GM21529 (cell line): ENCODE measurements around the gene PIAS3.
A peak's percentile ranks its signal among the peaks of the same experiment; 100 is the strongest.

Experiments used
- ATAC-seq: cut with Tn5 transposase; IDR thresholded peaks from one replicate; pipeline ENCODE4 v1.9.1; 2021; ENCODE audit not compliant: unreplicated experiment

Gene PIAS3

DNA sequence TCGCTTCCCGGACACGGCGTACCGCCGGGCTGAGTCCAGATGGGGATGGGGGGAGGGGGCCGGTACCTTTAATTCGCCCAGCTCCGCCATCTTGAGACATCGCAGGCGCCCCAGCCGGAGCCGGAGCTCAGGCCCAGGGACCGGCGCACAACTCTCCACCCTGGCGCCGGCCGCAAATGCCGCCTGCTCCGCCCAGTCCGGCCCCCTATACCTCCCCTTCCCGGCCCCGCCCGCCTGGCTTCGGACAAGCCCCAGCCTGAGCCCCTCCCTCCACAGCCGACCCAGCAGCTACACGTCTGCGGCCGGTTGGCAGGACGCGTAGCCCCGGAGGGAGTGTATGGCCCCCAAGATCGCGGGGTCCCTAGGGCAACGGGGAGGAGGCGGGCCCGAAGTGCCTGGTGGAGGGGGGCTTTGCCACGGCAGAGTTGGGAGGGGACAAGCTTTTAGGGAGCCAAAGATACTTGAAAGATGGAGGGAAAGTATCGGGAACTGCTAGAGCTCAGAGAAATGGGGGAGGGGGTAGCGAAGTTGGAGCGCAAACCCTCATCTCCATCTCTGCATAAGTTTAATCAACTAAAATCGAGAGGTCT is at the start of gene PIAS3:
TSS of gene PIAS3 (minus strand) at position 181 of the 590 bp plus-strand sequence. CDS start at position 90, 91 bp downstream.
- peak; percentile 73 for ATAC-seq

- ATAC-seq: no peak
Observed at GRCh38 chr1:145908653-145909052, 49.8 kb upstream of the PIAS3 start.

DNA sequence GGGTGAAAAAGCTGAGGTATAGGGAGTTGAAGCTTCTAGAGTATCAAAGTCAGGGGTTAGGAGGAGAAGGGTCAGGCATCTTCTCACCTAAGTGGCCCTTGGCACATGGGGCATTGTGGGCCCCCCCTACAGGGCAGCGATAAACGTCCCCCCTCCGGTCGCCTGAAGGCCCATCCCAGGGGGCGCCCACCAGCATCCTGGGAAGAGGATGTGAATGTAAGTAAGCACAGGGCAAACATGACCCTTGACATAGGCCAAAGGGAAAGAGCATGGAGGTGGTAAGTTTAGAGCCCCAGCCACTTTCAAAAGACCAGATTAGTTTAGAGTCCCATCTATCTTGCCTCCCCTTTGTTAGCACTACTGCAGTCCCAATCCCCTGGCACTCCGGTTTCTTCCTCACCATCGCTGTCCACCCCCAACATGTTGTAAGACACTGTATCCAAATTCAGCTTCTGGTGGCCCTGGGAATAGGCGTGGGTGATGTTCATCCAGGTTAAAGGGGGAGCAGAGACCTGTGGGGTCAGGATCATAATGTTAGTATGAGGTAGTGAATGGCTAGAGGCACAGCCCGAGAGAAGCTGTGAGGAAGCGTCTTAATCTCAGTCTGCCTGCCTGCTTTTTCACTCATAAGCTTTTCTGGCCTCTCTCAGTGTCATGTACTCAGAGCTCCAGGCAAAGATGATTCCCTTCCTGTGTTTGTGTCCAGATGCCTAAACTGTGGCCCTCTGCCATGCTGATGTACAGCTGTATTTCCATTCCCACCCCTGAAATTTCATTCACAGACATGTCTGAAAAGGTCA is 48.3 kb upstream of the PIAS3 start:
- no peak for ATAC-seq

DNA sequence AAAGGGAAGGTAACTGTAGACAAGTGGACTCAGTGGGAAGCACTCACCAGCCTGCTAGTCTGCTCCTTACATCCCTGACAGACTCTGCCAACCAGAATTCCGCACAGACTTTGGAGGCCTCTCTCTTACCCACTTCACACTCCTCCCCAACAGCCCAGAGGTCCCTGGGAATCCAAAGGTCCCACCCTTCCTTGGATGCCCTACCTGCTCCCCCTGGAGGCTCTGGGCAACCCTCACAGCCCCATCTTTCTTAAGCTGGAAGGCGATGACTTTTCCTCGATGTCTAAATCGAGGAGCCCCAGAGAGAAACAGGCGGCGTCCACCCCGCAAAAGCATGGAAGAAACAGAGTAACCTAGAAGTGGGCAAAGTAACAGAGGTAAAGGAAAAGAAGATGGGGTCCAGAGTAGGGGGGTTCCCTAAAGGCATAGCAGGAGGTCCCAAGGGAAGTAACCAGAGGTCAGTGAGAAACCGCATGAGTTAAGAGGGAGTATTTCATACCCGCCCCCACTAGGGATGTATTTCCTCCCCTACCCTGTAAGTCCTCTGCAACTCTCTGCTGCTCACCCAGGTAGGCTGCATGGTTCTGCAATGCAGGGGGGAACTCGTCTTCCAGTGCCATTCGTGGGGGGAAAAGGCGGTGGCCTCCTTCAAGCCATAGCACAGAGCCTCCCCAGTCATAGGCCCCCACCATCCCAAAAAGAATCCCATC is 42.6 kb upstream of the PIAS3 start:
- no peak for ATAC-seq

DNA sequence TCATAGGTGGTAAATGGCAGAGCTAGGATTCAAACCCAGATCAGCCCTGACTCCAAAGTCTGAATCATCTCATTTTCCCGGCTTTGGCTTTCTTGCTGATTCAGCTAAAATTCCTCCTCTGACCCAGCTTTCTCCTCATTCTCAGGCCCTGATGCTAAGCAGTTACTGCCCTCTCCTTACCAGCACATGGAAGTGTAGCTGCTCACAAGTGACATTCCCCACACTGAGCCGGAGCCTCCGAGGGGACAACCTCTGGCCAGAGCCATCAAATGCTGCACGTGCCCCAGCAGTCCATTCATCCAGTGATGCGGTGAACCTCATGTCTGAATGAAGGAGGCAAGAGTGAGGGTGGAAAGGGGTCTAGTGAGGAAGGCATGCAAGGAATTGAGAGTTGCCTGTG is 39.9 kb upstream of the PIAS3 start:
- no peak for ATAC-seq

DNA sequence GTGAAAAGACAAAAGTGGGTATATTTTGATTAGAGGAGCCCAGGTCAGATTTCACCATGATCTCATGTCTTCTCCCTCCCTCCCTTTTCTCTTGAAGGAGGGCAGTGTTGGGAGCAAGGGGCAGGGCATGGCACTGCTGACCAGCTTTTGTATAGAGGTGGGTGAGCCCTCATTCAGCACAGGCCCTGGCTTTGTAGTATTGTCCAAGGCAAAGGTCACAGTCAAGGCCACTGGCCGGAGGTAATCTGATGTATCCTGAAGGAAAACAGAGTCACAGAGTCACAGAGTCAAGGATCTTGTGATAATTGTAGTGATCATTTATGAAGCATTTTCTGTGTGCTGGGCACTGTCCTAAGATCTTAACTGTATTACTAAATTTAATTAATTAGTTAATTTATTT is 39.1 kb upstream of the PIAS3 start:
- no peak for ATAC-seq

DNA sequence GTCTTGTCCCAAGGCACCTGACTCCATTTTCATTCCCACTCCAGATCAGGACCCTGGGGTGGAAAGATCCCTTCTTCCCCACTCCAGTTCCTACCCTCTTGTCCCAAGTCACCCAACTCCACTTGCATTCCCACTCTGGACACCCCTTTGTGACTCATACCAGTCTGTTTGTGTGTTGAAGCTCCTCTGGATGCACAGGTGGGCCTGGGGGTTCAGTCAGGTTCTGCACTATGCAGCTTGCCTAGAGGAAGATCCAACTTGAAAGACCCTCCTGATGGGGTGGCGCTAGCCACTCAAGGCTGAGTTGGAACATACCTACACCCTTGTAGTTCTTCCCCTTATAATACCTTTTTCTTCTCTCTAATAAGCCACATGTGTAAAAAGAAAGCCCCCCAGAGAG is 36.6 kb upstream of the PIAS3 start:
- ATAC-seq: no peak

DNA sequence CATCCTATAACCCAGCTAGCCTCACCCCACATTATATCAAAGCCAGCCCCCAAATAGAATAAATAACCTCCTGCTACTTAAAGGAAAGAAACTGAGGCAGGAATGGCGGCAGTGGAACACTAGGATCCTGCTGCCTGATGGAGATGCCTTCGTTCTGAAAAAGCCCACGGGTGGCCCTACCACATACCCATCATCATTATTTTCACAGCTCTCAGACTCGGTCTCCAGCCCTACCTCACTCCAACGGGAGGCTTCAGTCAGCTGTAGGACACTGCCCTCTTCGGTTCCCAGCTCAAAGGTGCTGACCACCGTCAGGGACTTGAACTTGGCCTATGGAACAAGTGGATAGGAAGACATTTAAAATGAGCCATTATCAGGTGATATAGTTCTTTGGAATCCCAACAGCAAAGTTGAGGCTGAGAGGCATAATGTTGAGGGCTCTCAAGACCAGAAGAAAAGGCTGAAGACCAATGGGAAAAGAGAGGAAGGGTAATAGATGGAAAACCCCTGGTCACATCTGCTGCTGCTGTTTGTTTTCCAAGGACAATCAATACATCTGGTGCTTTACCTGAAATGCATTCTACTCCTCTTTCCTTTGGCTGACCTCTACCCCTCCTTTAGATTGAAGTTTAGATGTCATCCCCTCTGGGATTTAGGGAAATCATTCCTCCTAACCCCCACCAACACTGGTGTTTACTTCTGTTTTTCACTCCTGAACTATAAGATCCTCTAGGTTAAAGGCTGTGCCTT is 34.6 kb upstream of the PIAS3 start:
- ATAC-seq: no peak

GRCh38 chr1:145892486-145893087 is 33.7 kb upstream of the PIAS3 start:
- no peak for ATAC-seq

GRCh38 chr1:145891587-145892485 is 33.0 kb upstream of the PIAS3 start:
- ATAC-seq: no peak

DNA sequence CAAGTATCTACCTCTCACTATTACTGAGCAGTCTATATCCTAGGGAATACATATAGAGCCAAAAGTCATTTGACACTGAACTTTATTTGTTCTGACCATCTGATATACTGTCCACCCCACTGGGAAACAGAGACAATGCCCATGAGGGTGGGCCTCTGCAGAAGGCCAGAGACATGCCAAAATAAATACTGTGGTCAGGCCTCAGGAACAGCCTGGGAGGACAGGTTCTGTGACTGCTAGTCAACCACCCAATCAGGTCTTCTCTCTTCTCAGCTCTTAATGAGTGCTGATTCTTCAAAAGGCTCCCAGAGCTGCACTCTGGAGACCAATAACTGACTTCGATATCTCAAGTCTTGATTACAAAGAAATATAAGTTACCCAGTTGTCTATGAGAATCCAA is 32.3 kb upstream of the PIAS3 start:
- ATAC-seq: no peak

DNA sequence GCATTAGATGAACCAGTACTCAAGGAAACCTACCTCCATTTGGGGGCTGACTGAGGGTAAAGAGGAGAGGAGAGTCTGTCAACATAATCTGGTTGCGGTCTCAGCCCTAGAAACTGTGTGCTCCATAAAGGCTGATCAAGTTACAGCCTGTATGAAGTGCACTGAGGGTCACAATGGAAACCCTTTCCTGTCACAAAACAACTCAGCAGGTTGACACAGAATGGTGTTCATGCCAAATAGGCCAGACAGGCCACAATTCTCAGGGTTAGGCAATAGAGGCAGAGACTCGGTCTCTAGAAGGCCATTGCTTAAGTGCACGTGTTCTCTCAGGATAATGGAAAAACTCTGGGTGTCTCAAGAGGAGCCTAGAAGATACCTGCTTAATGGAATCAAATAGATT is 30.8 kb upstream of the PIAS3 start:
- no peak for ATAC-seq

GRCh38 chr1:145887631-145888030 is 28.8 kb upstream of the PIAS3 start:
- ATAC-seq: no peak

DNA sequence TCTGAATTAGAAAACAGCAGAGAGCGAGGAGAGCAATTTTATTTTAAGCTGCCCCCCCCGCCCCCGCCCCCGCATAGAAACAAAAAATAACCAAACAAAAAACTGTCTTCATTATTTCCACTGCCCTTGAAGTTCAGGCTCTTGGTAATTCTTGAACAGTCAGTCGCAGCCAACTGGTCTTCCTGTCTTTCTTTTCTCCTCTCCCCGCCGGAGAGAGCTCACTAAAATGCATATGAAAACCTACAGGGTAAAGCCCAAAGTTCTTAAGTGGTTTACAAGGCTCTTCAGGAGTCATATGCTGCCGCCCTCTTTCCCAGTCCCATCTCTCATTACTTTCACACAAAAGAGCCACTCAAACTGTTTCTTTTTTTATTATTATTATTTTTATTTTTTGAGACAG is 27.9 kb upstream of the PIAS3 start:
- ATAC-seq: no peak

DNA sequence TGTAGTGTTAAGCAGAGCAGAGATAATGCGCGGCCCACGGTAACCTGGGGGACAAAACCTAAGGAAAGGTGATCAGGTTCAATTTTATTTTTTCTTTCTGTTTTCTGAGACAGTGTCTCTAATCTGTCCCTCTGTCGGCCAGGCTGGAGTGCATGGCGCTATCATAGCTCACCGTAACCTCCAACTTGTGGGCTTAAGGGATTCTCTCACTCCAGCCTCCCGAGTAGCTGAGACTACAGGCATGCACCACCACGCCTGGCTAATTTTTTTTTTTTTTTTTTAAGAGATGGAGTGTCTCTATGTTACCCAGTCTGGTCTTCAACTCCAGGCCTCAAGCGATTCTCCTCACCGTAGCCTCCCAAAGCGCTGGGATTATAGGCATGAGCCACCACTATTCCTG is 27.5 kb upstream of the PIAS3 start:
- no peak for ATAC-seq

DNA sequence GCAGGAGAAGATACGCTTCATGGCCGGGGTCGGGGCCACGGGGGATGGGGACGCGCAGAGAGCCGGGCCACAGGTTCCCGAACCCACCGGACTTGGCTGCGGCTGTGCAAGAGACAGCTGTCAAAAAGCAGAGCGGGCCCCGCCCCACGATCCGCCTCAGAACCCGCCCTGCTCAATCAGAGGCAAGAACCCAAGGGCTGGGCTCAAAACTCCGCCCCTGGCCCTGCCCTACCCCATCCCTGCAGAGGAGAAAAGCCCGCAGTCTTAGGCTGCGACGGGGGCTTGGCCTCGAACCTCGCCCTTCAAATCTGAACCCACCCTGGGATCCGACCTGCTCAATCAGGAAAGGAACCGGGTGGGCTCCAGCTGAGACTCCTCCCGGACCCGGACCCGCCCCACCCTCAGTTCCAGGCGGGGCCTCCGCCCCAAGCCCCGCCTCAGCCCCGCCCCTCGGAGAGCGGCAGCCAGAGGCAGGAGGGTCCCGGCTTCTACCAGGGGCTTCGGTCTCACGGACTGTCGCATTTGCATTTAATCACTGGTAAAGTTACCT is 26.9 kb upstream of the PIAS3 start, which contains the start of gene ANKRD35:
TSS of gene ANKRD35 (minus strand) at position 129 of the 550 bp plus-strand sequence. CDS start at position 21, 108 bp downstream.
- peak; percentile 99 for ATAC-seq

- ATAC-seq: no peak
Observed at GRCh38 chr1:145884675-145885074, 25.8 kb upstream of the PIAS3 start.

DNA sequence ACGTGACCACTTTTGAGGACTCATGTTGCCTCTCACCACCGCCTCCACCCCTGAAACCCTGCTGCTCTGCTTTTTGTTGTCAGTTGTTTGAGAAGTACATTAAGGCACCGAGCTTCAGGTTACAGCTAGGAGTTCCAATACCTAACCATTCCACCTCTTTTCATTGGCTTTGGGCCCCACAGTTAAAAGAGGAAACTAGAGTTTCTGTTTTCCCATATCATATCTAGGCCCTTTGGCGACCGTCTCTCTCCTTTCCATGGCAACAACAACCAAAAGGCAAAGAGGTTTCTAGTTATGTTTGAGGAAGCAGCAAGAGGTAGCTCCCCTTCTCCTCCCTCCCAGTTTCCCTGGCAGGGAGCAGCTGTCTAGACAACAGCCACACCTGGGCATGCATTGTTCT is 20.9 kb upstream of the PIAS3 start:
- no peak for ATAC-seq

GRCh38 chr1:145878724-145879123 is 19.8 kb upstream of the PIAS3 start:
- no peak for ATAC-seq
